ENCODE results near the gene COA8. TPM values are rescaled to one million over a fixed set of nuclear protein-coding genes. Genes with fewer than 3 reads are reported as not detected.

The COA8 gene
- total and polyA plus RNA-seq, 12 donors: 4.9 to 59.6 (median 33.0) TPM

- 1 to 4% (median 3%) methylated on average over 5 to 31 of the region's 31 CpGs for WGBS, 4 donors
- intact Hi-C loops (cut with DNase I): no loop called here
Observed at GRCh38 chr14:103628221-103628683, 65.5 kb downstream of the COA8 start.

GRCh38 chr14:103628684-103629502 lies 66.1 kb downstream of the COA8 start, which contains the start of gene KLC1:
Gene KLC1 (plus strand): TSS chr14:103629211. CDS start chr14:103654565, 25,354 bp downstream.
- Histone ChIP-seq H3K4me3 (peak within 1 kb of the TSS; percentile 49 to 96 (median 82)), H3K4me1 (replicated peaks in 1 of 2) (peaks cover 39 to 46% of the 10 kb centered on the region in 2 donors), H3K27me3 (no peaks in the 10 kb centered on the region), H3K9me3 (replicated peaks in 1 of 3) (no peaks in the 10 kb centered on the region), H3K27ac (peak within 1 kb of the TSS; percentile 93 to 99 (median 98)), H3K36me3 (replicated peaks in 1 of 2) (no peaks in the 10 kb centered on the region)
- DNase-seq: peak; percentile 73 to 89 (median 84)
- TF ChIP-seq CTCF (IDR thresholded peaks at IDR 0.05) (peak in 1 of 6 experiments; percentile 11), POLR2A (IDR thresholded peaks at IDR 0.05) (peak; percentile 58 to 72)
- intact Hi-C loops (cut with DNase I): no loop called here
- WGBS, 4 donors: 0 to 1% (median 0%) methylated on average over 19 to 95 of the region's 97 CpGs

More at GRCh38 chr14:103628221-103628683, 65.5 kb downstream of the COA8 start:
- H3K27me3 ChIP-seq: no peaks in the 10 kb centered on the region
- no peak for TF ChIP-seq CTCF (IDR thresholded peaks at IDR 0.05)
- peak; percentile 59 to 89 for TF ChIP-seq POLR2A (IDR thresholded peaks at IDR 0.05)
- H3K9me3 ChIP-seq (replicated peaks in 1 of 3): no peaks in the 10 kb centered on the region
- peak overlapping the region in 2 of 4 donors; percentile 86 to 96 for H3K4me3 ChIP-seq
- peak; percentile 79 to 88 (median 85) for DNase-seq
- H3K36me3 ChIP-seq (replicated peaks in 1 of 2): no peaks in the 10 kb centered on the region
- H3K27ac ChIP-seq: peak overlapping the region; percentile 93 to 99 (median 98)
- H3K4me1 ChIP-seq (replicated peaks in 1 of 2): peaks cover 37 to 47% of the 10 kb centered on the region in 2 donors

- intact Hi-C loops (cut with DNase I): no loop called here
- peak overlapping the region; percentile 93 to 99 (median 98) for H3K27ac ChIP-seq
- no peaks in the 10 kb centered on the region for H3K27me3 ChIP-seq
- DNase-seq: peak; percentile 40 to 72 (median 52)
- 1 to 2% (median 1%) methylated on average over 13 to 71 of the region's 71 CpGs for WGBS, 4 donors
- peaks cover 36 to 45% of the 10 kb centered on the region in 2 donors for H3K4me1 ChIP-seq (replicated peaks in 1 of 2)
- no peaks in the 10 kb centered on the region for H3K9me3 ChIP-seq (replicated peaks in 1 of 3)
- peak overlapping the region; percentile 49 to 96 (median 82) for H3K4me3 ChIP-seq
- TF ChIP-seq POLR2A (IDR thresholded peaks at IDR 0.05) (no peak), CTCF (IDR thresholded peaks at IDR 0.05) (no peak)
- H3K36me3 ChIP-seq (replicated peaks in 1 of 2): no peaks in the 10 kb centered on the region
Observed at GRCh38 chr14:103629503-103630121, 66.9 kb downstream of the COA8 start.
